GM12878 (cell line): Measurements from ENCODE around the gene MAN2B1. TPM values are rescaled to one million over a fixed set of nuclear protein-coding genes. Genes with fewer than 3 reads are reported as not detected.

Experiments
- ASH2L ChIP-seq: fragments of 300-600, 200-600 bp; sonication (generic); IDR thresholded peaks from 2 replicates; pipeline ENCODE4 v1.6.1; 2017; ENCODE audit warnings: low read depth, mild to moderate bottlenecking, borderline replicate concordance
- BCLAF1 ChIP-seq: fragments of 450-650 bp; IDR thresholded peaks from 2 replicates; pipeline ENCODE4 v1.6.1; 2017; ENCODE audit warnings: antibody characterized with exemption, mild to moderate bottlenecking, moderate library complexity
- BRCA1 ChIP-seq: IDR thresholded peaks from 2 replicates; pipeline ENCODE4 v1.6.1; 2011; ENCODE audit warnings: low read depth, low read length, improper control_type of control experiment
- CBFB ChIP-seq: IDR thresholded peaks from 2 replicates; pipeline ENCODE4 v1.6.1; 2016; ENCODE audit warnings: antibody characterized with exemption, low read depth
- DPF2 ChIP-seq: fragments of 450-650 bp; IDR thresholded peaks from 2 replicates; pipeline ENCODE4 v1.6.1; 2017; ENCODE audit warnings: mild to moderate bottlenecking
- ELK1 ChIP-seq: IDR thresholded peaks from 2 replicates; pipeline ENCODE4 v1.6.1; 2012; ENCODE audit warnings: low read depth, low read length, improper control_type of control experiment
- ESRRA ChIP-seq: IDR thresholded peaks from 2 replicates; pipeline ENCODE4 v1.6.1; 2012; ENCODE audit warnings: mild to moderate bottlenecking, low read length, improper control_type of control experiment
- FOXM1 ChIP-seq: IDR thresholded peaks from 2 replicates; pipeline ENCODE4 v1.6.1; 2012; ENCODE audit warnings: low read depth, mild to moderate bottlenecking, inconsistent platforms, low read length, moderate library complexity
- HCFC1 ChIP-seq: fragments of 150-350 bp; IDR thresholded peaks from 2 replicates; pipeline ENCODE4 v1.6.1; 2014; ENCODE audit warnings: low read length
- IKZF1 ChIP-seq: fragments of 450-650 bp; conservative IDR thresholded peaks from 2 replicates; pipeline ENCODE4 v1.6.1; 2017; ENCODE audit warnings: antibody characterized with exemption, mild to moderate bottlenecking
- JUNB ChIP-seq: IDR thresholded peaks from 2 replicates; pipeline ENCODE4 v1.6.1; 2016; ENCODE audit warnings: antibody characterized with exemption, mild to moderate bottlenecking
- KAT2A ChIP-seq: conservative IDR thresholded peaks from 2 replicates; pipeline ENCODE4 v1.6.1; 2011; ENCODE audit warnings: low read depth, low read length; ENCODE audit not compliant: control insufficient read depth
- MEF2A ChIP-seq: IDR thresholded peaks from 2 replicates; pipeline ENCODE4 v1.6.1; 2011; ENCODE audit warnings: low read depth, mild to moderate bottlenecking, low read length, moderate library complexity; ENCODE audit not compliant: insufficient read depth
- MLLT1 ChIP-seq: fragments of 450-650 bp; IDR thresholded peaks from 2 replicates; pipeline ENCODE4 v1.6.1; 2016; ENCODE audit warnings: mild to moderate bottlenecking
- NFXL1 ChIP-seq: fragments of 450-650 bp; IDR thresholded peaks from 2 replicates; pipeline ENCODE4 v1.6.1; 2017; ENCODE audit warnings: antibody characterized with exemption, mild to moderate bottlenecking, borderline replicate concordance
- POLR2AphosphoS5 ChIP-seq: IDR thresholded peaks from 2 replicates; pipeline ENCODE4 v1.6.1; 2011; ENCODE audit warnings: mild to moderate bottlenecking, low read length, inconsistent platforms
- RCOR1 ChIP-seq: conservative IDR thresholded peaks from 2 replicates; pipeline ENCODE4 v1.6.1; 2012; ENCODE audit warnings: low read depth, low read length, improper control_type of control experiment
- SMARCA5 ChIP-seq: fragments of 450-650 bp; IDR thresholded peaks from 2 replicates; pipeline ENCODE4 v1.6.1; 2017; ENCODE audit warnings: mild to moderate bottlenecking
- STAT1 ChIP-seq: fragments of 450-650 bp; conservative IDR thresholded peaks from 2 replicates; pipeline ENCODE4 v1.6.1; 2014; ENCODE audit warnings: antibody characterized with exemption, mild to moderate bottlenecking
- USF1 ChIP-seq: IDR thresholded peaks from 2 replicates; pipeline ENCODE4 v1.6.1; 2011; ENCODE audit warnings: borderline replicate concordance, low read depth, mild to moderate bottlenecking, moderate library complexity, mixed read lengths, low read length; ENCODE audit not compliant: insufficient read depth; ENCODE audit errors: extremely low read length
- ZNF217 ChIP-seq: fragments of 450-650 bp; IDR thresholded peaks from 2 replicates; pipeline ENCODE4 v1.6.1; 2017; ENCODE audit warnings: antibody characterized with exemption, mild to moderate bottlenecking
- ZNF24 ChIP-seq: fragments of 450-650 bp; IDR thresholded peaks from 2 replicates; pipeline ENCODE4 v1.6.1; 2017; ENCODE audit warnings: antibody characterized with exemption, mild to moderate bottlenecking
- ZNF384 ChIP-seq: IDR thresholded peaks from 2 replicates; pipeline ENCODE4 v1.6.1; 2012; ENCODE audit warnings: low read depth, mild to moderate bottlenecking, low read length, improper control_type of control experiment, borderline replicate concordance
- ZNF622 ChIP-seq: fragments of 450-650 bp; IDR thresholded peaks from 2 replicates; pipeline ENCODE4 v1.6.1; 2017; ENCODE audit warnings: mild to moderate bottlenecking, inconsistent platforms
- ZZZ3 ChIP-seq: IDR thresholded peaks from 2 replicates; pipeline ENCODE4 v1.6.1; 2011; ENCODE audit warnings: low read depth; ENCODE audit not compliant: control insufficient read depth, insufficient read length
- polyA plus RNA-seq, 11 experiments: library from polyadenylated mRNA; depleted of rRNA in 4 of 11; unstranded in 6 of 11; stranded (reverse) in 5 of 11; fragments of >200 nt; fragmentation: Nextera tagmentation in 4 of 11; fragmentation: Illumina TruSeq in 1 of 11; extraction: Ambion mirVana in 4 of 11; extraction: Trizol in 1 of 11; gene quantifications; 1 replicate in 1 of 11; 2 replicates in 10 of 11; pipeline versions ENCODE4 v1.2.1 to v1.2.3, GENCODE V29; 2011 to 2016; ENCODE audit warnings: inconsistent platforms in 2 of 11, missing spikeins in 2 of 11, low read depth in 1 of 11
- total RNA-seq, 4 experiments: library from RNA; depleted of rRNA in 3 of 4; stranded (reverse); fragments of >200 nt in 3 of 4; fragmentation: Illumina TruSeq in 1 of 4; extraction: Trizol in 1 of 4; gene quantifications; 2 replicates each; pipeline versions ENCODE4 v1.2.1 to v1.2.3, GENCODE V29; 2013 to 2021

Gene MAN2B1
- total and polyA plus RNA-seq, 10 of the 15 experiments (the other 5 are each of a cell fraction or from before 2014, with no cell fraction given) = 7.6 to 224 (median 81.4) TPM

- TF ChIP-seq USF1 = no peak
- TF ChIP-seq ZNF384 = no peak
- no peak for TF ChIP-seq DPF2
- TF ChIP-seq SMARCA5 = no peak
- TF ChIP-seq MLLT1 = peak; percentile 82
- TF ChIP-seq ZZZ3 = no peak
- 0 out of 2 replicates have a peak, but pooled peaks have one; percentile 81 for TF ChIP-seq RCOR1
- no peak for TF ChIP-seq JUNB
- no peak for TF ChIP-seq BCLAF1
- TF ChIP-seq ZNF622 = no peak
- TF ChIP-seq ZNF217 = 0 out of 2 replicates have a peak, but pooled peaks have one; percentile 27
- TF ChIP-seq ESRRA = no peak; the same call in 1 of the 2 replicates
- 0 out of 2 replicates have a peak, but pooled peaks have one; percentile 52 for TF ChIP-seq FOXM1
- peak; percentile 81; the same call in 1 of the 2 replicates for TF ChIP-seq POLR2AphosphoS5
- TF ChIP-seq IKZF1 = peak; percentile 93
- TF ChIP-seq ZNF24 = peak; percentile 39; the same call in 1 of the 2 replicates
- no peak for TF ChIP-seq MEF2A
- peak; percentile 96 for TF ChIP-seq STAT1
- no peak for TF ChIP-seq CBFB
- peak; percentile 71; the same call in 1 of the 2 replicates for TF ChIP-seq ELK1
- no peak for TF ChIP-seq BRCA1
- TF ChIP-seq HCFC1 = peak; percentile 83
- TF ChIP-seq KAT2A = no peak
- no peak; the same call in 1 of the 2 replicates for TF ChIP-seq ASH2L
- no peak for TF ChIP-seq NFXL1
Observed at GRCh38 chr19:12669270-12670158, 3.0 kb upstream of the MAN2B1 start (continued).
